Common myeloid progenitor, CD34-positive (primary cell): ENCODE measurements around the gene SLC45A3.

ENCODE experiments used
- CTCF ChIA-PET: fragments of 350-600 bp; sonication (Branson Sonifier 250); formaldehyde crosslinking; loops from one replicate; lab custom pipeline; 2021; ENCODE audit warnings: antibody characterized with exemption; lab: Charles Lee
- POLR2A ChIA-PET: fragments of 350-600 bp; sonication (Branson Sonifier 250); formaldehyde crosslinking; loops from one replicate; lab custom pipeline; 2021; ENCODE audit warnings: antibody characterized with exemption; lab: Charles Lee
- DNase-seq, 3 donors: peaks; one replicate each; pipeline versions ENCODE4 v3.0.0 to v3.0.0-alpha.2; 2013
- H3K27ac ChIP-seq, 2 experiments: 1 replicate in 1 of 2; 2 replicates in 1 of 2; pipeline ENCODE4 v1.7.0; 2013; ENCODE audit warnings: inconsistent platforms in 2 of 2, low read length in 2 of 2, mild to moderate bottlenecking in 2 of 2, low read depth in 1 of 2, moderate library complexity in 1 of 2; ENCODE audit not compliant: severe bottlenecking in 2 of 2, insufficient read depth in 1 of 2, poor library complexity in 1 of 2
- H3K27me3 ChIP-seq, 5 experiments: replicated peaks in 2 of 5; 1 replicate in 3 of 5; 2 replicates in 2 of 5; pipeline versions ENCODE4 v1.6.1 to v1.7.0; 2013; ENCODE audit warnings: low read length in 4 of 5, mild to moderate bottlenecking in 2 of 5, moderate library complexity in 2 of 5, inconsistent platforms in 1 of 5; ENCODE audit not compliant: insufficient read depth in 5 of 5, control insufficient read depth in 4 of 5
- H3K36me3 ChIP-seq, 4 experiments: 1 replicate in 2 of 4; 2 replicates in 2 of 4; pipeline versions ENCODE4 v1.6.1 to v1.7.0; 2013; ENCODE audit warnings: low read length in 3 of 4, control low read depth in 1 of 4, mild to moderate bottlenecking in 1 of 4; ENCODE audit not compliant: control insufficient read depth in 4 of 4, insufficient read depth in 4 of 4
- H3K4me1 ChIP-seq, 4 experiments: 1 replicate in 3 of 4; 2 replicates in 1 of 4; pipeline versions ENCODE4 v1.6.1 to v1.7.1; 2013; ENCODE audit warnings: low read length in 3 of 4, mild to moderate bottlenecking in 3 of 4, control low read depth in 1 of 4, inconsistent platforms in 1 of 4, moderate library complexity in 1 of 4; ENCODE audit not compliant: control insufficient read depth in 4 of 4, insufficient read depth in 4 of 4; ENCODE audit errors: control extremely low read depth in 1 of 4
- H3K4me3 ChIP-seq, 7 experiments: 1 replicate in 4 of 7; 2 replicates in 3 of 7; pipeline versions ENCODE4 v1.5.1 to v1.7.0; 2013; ENCODE audit warnings: mild to moderate bottlenecking in 7 of 7, low read length in 6 of 7, moderate library complexity in 6 of 7, inconsistent platforms in 2 of 7, low read depth in 2 of 7, control low read depth in 1 of 7; ENCODE audit not compliant: insufficient read depth in 4 of 7, control insufficient read depth in 1 of 7; ENCODE audit errors: extremely low read depth in 1 of 7
- H3K9me3 ChIP-seq, 5 experiments: 1 replicate in 4 of 5; 2 replicates in 1 of 5; pipeline versions ENCODE4 v1.6.1 to v1.7.1; 2013; ENCODE audit warnings: low read length in 4 of 5, mild to moderate bottlenecking in 2 of 5, inconsistent platforms in 1 of 5, low read depth in 1 of 5, moderate library complexity in 1 of 5; ENCODE audit not compliant: control insufficient read depth in 4 of 5, insufficient read depth in 2 of 5; ENCODE audit errors: control extremely low read depth in 1 of 5
- WGBS: methylation state at CpG from one replicate; pipeline ENCODE4 v1.1.5; 2013; ENCODE audit not compliant: insufficient coverage; 5-methylcytosine and 5-hydroxymethylcytosine counted together

Gene SLC45A3

DNA sequence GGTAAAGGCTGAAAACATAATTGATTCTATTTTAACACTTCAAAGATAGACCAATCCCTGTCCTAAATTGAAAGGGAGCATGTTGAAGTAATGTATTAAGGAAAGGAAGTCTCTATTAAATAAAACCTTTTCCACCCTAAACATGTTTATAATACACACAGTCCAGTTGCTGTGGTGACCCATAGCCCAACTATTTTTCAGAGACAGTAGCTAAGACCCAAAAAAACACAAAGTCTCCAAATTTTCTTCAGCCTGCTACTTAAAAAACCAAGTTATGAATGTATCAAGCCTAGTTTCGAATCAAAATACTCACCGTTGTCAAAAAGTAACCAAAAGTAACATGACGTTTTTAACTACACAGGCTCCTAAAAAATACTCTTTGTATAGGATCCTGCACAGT lies 50.1 kb downstream of the SLC45A3 start:
- Histone ChIP-seq H3K27ac (peak overlapping the region; percentile 80 to 92), H3K4me1 (peaks cover 8 to 36% (median 26%) of the 10 kb centered on the region in 4 experiments), H3K4me3 (peak overlapping the region in 6 of 7 experiments; percentile 80 to 95 (median 90)), H3K9me3 (no peaks in the 10 kb centered on the region), H3K27me3 (no peaks in the 10 kb centered on the region), H3K36me3 (peaks cover 0 to 5% (median under 1%) of the 10 kb centered on the region in 4 experiments)
- POLR2A ChIA-PET, result interaction anchor here (2.6 kb wide), 1 partner anchor 36 kb away, joined by 17 read pairs; no protein-coding TSS in a partner anchor
- WGBS, result 26% methylated on average over 3 of the region's 3 CpGs
- CTCF ChIA-PET, result interaction anchor here (1.2 to 9.7 kb wide), 3 partner anchors 14 to 38 kb away, joined by 3 to 195 read pairs (median 48); no protein-coding TSS in a partner anchor
- DNase-seq, result peak in 2 of 3 donors; percentile 44 to 45

DNA sequence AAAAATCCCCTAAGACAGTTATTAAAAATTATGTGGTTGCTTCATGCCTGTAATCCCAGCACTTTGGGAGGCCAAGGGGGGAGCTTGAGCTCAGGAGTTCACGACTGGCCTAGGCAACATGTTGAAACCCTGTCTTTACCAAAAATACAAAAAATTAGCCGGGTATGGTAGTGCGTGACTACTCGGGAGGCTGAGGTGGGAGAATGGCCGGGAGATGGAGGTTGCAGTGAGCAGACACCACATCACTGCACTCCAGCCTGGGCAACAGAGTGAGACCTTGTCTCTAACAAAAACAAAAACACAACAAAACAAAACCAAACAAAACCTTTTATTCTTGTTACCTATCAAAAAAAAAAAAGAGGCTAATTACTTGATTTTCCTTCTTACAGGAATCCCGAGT lies 50.6 kb downstream of the SLC45A3 start:
- peak in 1 of 3 donors; percentile 1 for DNase-seq
- POLR2A ChIA-PET, result no interaction called here
- Histone ChIP-seq H3K27ac (peak overlapping the region; percentile 80 to 92), H3K4me3 (peak overlapping the region in 2 of 7 experiments; percentile 92 to 95), H3K9me3 (no peaks in the 10 kb centered on the region), H3K27me3 (no peaks in the 10 kb centered on the region), H3K36me3 (peaks cover 0 to 5% (median under 1%) of the 10 kb centered on the region in 4 experiments), H3K4me1 (peaks cover 8 to 36% (median 26%) of the 10 kb centered on the region in 4 experiments)
- 80% methylated on average over 1 of the region's 6 CpGs for WGBS
- CTCF ChIA-PET, result interaction anchor here (1.0 to 9.7 kb wide), 4 partner anchors 12 to 38 kb away, joined by 3 to 195 read pairs (median 3); no protein-coding TSS in a partner anchor

DNA sequence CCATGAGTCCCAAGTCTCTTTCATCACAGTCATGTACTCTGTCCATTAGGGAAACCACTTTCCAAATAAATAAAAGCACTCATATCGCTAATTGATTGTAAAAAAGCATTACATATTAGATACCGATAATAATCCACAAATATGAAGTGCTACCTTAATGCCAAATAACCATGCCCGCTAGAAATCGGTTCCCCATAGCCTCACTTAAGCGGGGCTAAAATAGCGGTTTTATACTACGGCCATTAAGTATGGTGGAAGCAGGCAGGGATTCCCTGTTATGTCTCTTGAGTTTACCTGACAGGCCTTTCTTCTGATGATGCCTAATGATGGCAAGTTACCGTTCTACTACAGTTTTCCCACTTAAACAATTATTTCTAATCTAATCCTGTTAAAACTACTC lies 52.4 kb downstream of the SLC45A3 start:
- CTCF ChIA-PET, result interaction anchor here (9.7 kb wide), 1 partner anchor 36 kb away, joined by 195 read pairs; no protein-coding TSS in a partner anchor
- no peak for DNase-seq

DNA sequence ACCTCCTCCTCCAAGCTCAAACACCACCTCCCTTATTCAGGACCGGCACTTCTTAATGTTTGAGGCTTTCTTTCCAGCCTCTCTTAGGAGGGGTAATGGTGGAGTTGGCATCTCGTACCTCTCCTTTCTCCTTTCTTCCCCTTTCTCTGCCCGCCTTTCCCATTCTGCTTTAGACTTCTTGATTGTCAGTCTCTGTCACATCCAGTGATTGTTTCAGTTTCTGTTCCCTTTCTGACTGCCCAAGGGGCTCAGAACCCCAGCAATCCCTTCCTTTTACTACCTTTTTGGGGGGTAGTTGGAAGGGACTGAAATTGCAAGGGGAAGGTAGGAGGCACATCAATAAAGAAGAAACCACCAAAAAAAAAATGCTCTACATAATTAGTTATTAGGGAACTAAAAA lies 54.1 kb downstream of the SLC45A3 start:
- POLR2A ChIA-PET, result no interaction called here
- no CpG with 5 or more reads among the region's 3 CpGs for WGBS
- H3K4me1 ChIP-seq, result peaks cover 8 to 28% (median 20%) of the 10 kb centered on the region in 4 experiments

More for the DNA sequence above, 52.4 kb downstream of the SLC45A3 start:
- H3K27ac ChIP-seq, result no peak overlapping the region
- POLR2A ChIA-PET, result no interaction called here
- WGBS, result 92% methylated on average over 6 of the region's 8 CpGs
- H3K9me3 ChIP-seq, result no peaks in the 10 kb centered on the region
- peaks cover 0 to 14% (median 5%) of the 10 kb centered on the region in 4 experiments for H3K36me3 ChIP-seq
- peaks cover 8 to 36% (median 26%) of the 10 kb centered on the region in 4 experiments for H3K4me1 ChIP-seq
- no peak overlapping the region for H3K4me3 ChIP-seq
- no peaks in the 10 kb centered on the region for H3K27me3 ChIP-seq

DNA sequence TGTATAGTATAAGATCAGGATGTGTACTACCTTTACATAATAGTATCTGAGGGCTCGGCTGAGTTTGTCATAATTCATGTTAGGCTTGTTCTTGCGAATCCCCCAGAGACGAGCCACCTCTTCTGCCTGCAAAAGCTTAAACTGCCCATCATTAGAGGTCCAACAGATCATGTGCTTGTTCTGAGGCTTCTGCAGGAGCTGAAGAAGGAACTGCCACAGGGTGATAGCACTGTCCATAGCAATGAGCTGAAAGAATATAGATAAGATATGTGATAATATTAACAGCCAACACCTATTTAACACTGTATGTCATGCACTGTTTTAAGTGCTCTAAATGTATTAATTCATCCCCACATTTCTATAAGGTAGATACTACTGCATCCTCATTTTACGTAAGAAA lies 56.7 kb downstream of the SLC45A3 start:
- Histone ChIP-seq H3K27ac (no peak overlapping the region), H3K9me3 (no peaks in the 10 kb centered on the region), H3K4me1 (peaks cover 0 to 14% (median 5%) of the 10 kb centered on the region in 4 experiments), H3K27me3 (no peaks in the 10 kb centered on the region), H3K4me3 (no peak overlapping the region), H3K36me3 (peaks cover 9 to 46% (median 25%) of the 10 kb centered on the region in 4 experiments)
- CTCF ChIA-PET, result interaction anchor here (1.0 to 3.7 kb wide), 4 partner anchors 9 to 35 kb away, joined by 3 to 12 read pairs (median 6); partner anchors contain the start of gene ELK4
- WGBS, result 100% methylated on average over 1 of the region's 4 CpGs
- POLR2A ChIA-PET, result no interaction called here
- no peak for DNase-seq

More for the DNA sequence above, 54.1 kb downstream of the SLC45A3 start:
- peak; percentile 15 to 58 (median 51) for DNase-seq
- Histone ChIP-seq H3K36me3 (peaks cover 3 to 26% (median 11%) of the 10 kb centered on the region in 4 experiments), H3K9me3 (no peaks in the 10 kb centered on the region), H3K4me3 (peak overlapping the region in 3 of 7 experiments; percentile 13 to 33 (median 29)), H3K27me3 (no peaks in the 10 kb centered on the region), H3K27ac (peak overlapping the region in 1 of 2 experiments; percentile 7)
- CTCF ChIA-PET, result interaction anchor here (1.3 kb wide), 1 partner anchor 36 kb away, joined by 4 read pairs; no protein-coding TSS in a partner anchor

DNA sequence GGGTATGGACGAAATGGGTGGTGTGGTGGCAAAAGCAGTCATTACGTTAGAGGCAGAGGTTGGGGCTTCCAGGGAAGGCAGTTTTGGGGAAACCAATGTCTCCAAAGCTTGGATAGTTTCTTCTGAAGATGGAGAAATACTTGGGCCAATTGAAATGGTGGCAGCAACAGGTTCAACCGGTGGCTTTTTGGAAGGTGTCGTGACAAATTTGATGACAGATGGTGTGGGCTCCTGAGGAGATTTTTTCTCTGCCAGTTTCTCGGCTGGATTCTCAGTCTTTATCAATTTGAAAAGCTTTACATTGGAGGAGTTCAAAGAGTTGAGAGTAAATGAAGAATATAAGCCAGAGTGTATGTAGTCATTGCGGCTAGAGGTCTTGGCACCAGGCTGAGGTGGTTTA lies 60.0 kb downstream of the SLC45A3 start:
- POLR2A ChIA-PET, result no interaction called here
- WGBS, result 90% methylated on average over 5 of the region's 6 CpGs

DNA sequence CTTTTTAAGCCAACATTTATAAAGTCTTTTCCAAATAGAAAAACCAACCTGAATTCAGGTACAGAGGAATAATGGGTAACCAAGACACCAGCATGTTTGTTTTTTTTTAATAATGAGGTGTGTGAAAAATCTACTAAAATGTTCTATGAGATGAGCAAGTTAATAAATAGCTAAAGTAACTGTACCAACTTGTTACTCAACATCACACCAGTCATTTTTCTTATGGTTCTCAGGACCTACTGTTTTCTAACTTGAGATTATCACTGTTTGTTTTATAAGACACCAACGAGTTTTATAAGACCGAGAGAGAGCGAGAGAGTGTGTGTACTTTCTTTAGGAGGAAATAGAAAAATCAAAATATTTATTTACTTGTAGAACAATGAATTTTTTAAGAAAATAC lies 60.9 kb downstream of the SLC45A3 start:
- Histone ChIP-seq H3K4me3 (no peak overlapping the region), H3K27me3 (no peaks in the 10 kb centered on the region), H3K9me3 (no peaks in the 10 kb centered on the region), H3K4me1 (no peaks in the 10 kb centered on the region), H3K27ac (no peak overlapping the region), H3K36me3 (peaks cover 19 to 75% (median 49%) of the 10 kb centered on the region in 4 experiments)
- ChIA-PET POLR2A (no interaction called here), CTCF (no interaction called here)
- WGBS, result no CpG with 5 or more reads among the region's 3 CpGs
- no peak for DNase-seq

More for the DNA sequence above, 60.0 kb downstream of the SLC45A3 start:
- DNase-seq, result no peak
- Histone ChIP-seq H3K27ac (no peak overlapping the region), H3K4me3 (no peak overlapping the region), H3K9me3 (no peaks in the 10 kb centered on the region), H3K36me3 (peaks cover 19 to 68% (median 44%) of the 10 kb centered on the region in 4 experiments), H3K4me1 (no peaks in the 10 kb centered on the region), H3K27me3 (no peaks in the 10 kb centered on the region)
- CTCF ChIA-PET, result no interaction called here
